ENCODE measurements around the gene UBE2D1.
"Not testable (repeated sequence)": the region's sequence is repeated elsewhere in the genome, so short reads cannot be mapped to it uniquely, and the experiment has no call there.

The UBE2D1 gene

DNA sequence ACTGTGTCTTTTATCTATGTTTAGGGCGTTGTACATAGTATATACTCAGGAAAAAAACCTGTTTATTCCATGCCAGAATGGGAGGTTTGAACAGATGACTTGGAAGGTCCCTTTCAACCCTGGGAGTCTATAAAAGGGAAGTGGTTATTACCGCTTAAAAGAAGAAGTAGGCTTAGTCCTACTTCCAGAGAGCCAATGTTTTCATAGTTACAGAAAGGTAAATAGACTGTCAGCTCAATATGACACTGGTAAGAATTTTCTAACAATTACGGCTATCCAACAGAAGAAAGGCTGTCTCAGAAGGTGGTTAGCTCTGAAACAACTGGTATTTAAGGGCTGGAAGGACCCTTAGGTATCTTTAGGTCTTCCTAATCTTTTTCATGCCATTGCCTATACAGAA is 49.3 kb downstream of the UBE2D1 start:
- no peak for DNase-seq (ENCODE audit: low read depth)

DNA sequence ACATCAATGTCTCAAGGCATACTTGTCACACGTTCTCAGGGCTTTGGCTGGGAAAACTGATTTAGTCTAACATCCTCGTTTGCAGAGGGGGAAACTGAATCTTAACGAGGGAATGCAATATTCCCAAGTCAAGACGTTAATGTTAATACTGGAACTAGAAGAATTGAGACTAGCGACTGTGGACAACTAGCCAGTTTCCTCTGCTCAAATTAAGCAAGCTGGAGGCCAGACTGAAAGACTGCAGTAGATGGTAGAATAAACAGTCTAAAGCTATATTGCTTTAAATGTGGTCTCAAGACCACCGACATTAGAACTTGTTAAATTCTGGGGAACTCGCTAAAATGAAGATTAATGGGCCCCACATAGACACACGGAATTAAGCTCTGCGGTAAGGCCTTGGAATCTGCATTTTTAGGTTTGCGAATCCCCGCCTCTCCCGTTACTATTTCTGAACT is 49.8 kb downstream of the UBE2D1 start:
- DNase-seq (ENCODE audit: low read depth), result no peak

DNA sequence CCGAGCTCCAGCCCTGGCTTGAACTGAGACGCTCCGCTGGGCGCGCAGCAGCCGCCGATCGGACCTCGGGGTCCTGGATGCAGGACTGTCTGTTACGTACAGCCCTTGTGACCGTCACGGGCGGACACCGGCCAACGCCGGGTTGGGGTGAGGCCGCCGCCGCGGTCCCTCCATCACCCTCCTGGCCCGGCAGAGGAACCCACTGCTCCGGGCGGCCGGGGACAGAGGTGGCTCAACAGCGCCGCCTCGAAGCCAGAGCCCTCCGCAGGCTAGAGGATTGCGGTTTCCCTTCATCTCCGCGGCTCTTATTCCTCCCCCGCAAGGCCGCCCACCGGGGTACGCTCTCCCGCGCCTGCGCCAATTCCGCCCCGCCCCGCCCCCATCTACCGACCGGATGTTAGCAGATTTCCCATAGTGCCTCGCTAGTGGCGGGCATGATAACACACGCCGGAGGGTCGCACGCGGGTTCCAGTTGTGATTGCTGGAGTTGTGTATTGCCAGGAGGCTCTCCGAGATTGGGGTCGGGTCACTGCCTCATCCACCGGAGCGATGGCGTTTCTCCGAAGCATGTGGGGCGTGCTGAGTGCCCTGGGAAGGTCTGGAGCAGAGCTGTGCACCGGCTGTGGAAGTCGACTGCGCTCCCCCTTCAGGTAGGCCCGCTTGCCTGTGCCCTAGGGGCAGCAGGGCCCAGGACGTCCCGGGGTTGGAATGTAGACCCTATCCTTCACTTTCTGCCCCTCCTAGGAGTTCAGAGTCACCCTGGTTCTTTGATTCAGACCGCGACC is 50.4 kb downstream of the UBE2D1 start, which contains the start of gene TFAM:
TSS of gene TFAM (plus strand) at position 412 of the 785 bp plus-strand sequence. CDS start at position 550, 138 bp downstream.
- peak; percentile 98 for DNase-seq (ENCODE audit: low read depth)

DNA sequence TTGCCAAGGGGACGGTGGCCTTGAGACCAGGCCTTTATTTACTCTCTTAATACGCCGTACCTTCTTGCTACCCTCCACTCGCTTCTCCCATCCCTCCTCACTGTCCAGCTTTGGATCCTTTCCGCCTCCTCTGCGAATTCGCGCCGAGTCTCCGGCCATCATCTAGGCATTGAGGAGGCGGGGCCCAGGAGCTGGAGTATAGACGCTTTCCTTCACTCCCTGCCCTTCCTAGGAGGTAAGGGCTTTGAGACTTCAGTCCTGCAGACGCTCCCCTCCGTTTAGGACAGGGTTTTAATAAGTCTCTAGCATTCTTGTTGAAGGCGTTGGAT is 50.9 kb downstream of the UBE2D1 start:
- DNase-seq (ENCODE audit: low read depth), result no peak

DNA sequence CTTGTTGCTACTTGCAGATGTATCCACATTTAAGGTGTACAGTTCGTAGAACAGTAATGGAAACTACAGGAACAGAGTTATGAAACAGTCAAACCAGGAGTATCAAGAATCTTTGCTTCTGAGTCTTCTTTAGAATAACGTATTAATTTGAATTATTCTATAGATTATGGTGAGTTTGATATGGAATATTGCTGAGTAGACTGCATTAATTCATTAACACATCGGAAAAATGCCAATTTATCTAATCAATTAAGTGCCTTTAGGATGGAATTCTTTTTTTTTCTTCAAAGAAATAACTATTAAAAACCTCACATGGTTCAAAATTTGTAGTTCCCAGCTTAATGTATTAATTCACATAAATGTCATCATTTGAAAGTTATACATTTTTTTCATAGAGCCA is 54.2 kb downstream of the UBE2D1 start:
- DNase-seq (ENCODE audit: low read depth), result no peak

DNA sequence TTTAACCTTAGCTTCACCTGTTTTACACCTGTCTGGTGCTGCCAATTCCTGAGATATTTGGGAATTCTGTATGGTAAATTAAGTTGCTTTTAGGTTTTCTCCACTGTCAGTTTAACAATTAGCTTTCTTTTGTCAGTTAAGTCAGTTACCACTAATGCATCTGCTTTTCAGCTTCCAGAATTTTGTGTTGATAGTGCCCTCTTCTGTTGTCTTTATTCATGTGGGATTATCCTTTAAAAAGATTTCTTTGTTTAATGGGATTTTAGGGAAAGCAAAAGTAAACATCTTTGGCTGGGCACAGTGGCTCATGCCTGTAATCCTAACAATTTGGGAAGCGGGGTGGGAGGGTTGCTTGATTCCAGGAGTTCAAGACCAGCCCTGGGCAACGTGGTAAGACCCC is 58.5 kb downstream of the UBE2D1 start:
- no peak for DNase-seq (ENCODE audit: low read depth)

DNA sequence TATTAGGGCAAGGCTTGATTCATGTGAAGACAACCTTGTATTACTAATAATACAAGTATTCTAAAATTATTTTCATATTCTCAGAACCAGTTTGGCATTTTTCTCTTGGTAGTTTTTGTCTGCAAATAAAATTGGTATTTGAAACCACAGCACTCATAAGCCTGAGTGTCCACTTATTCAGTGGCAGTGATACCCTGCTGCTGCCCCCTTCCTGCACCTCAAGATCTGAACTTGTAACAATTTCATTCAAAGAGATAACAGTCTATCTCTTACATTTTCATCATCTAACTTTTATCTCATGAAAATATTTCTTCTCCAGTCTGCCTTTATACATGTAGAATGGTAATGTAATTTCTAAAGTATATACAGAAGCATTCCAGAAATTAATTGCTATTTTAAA is 59.7 kb downstream of the UBE2D1 start:
- no peak for DNase-seq (ENCODE audit: low read depth)

DNA sequence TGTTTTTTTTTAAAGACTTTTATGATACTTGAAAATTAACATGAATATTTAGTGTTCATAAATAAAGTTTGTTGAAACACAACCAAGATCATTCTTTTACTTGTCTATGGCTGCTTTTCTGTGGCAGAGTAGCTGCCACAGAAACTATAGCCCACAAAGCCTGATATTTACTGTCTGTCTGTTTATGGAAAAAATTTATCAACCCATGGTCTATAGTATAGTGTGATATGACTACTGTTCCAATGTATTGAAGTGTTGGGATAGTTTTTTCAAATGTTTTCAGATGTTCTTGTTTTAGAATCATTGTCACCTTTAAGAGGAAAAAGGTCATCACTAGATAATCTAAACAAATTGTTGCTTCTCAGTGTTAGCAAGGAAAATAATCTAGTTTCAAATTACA is 61.3 kb downstream of the UBE2D1 start:
- DNase-seq (ENCODE audit: low read depth), result no peak

DNA sequence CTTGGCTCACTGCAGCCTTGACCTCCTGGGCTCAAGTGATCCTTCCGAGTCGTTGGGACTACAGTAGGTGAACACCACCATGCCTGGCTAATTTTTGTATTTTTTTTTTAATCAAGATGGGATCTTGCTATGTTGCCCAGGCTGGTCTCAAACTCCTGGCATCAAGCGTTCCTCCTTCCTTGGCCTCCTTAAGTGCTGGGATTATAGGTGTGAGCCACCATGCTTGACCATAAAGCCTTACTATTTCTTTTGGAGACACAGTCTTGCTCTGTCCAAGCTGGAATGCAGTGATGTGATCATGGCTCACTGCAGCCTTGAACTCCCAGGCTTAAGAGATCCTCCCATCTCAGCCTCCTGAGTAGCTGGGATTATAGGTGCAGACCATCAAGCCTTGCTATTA is 63.0 kb downstream of the UBE2D1 start:
- no peak for DNase-seq (ENCODE audit: low read depth)

DNA sequence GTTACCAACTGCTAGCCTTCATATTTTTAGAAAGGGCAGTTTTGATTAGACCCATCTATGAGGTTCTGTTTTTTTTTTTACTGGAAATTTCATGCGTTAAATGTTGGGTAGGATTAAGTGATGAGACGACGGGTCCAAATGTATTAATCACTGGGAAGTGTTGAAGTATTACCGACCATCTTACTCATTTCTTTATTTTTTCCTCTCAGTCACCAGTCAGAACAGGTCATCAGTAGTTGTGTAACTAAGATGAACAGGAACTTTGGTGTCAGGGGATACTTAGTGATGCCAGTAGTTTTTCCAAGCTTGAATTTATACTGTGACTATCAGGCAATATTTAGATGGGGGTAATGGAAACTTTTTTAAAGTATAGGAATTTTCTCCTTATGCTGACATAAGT is 64.6 kb downstream of the UBE2D1 start:
- DNase-seq (ENCODE audit: low read depth), result no peak

DNA sequence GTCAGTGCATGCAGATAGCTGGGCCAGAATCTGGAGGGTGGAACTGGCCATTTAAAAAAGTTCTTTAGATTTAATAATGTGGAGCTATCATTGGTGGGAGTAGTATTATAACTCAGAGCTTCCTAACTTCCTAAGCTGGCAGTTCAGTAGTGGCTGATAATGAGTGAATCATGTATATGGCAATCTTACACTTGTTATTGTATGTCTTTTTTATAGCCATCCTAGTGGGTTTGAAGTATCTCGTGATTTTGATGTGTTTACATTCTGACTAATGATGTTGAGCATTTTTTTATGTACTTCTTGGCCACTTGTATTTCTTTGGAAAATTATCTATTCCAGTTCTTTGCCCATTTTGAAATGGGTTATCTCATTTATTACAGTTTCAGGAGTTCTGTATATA is 65.8 kb downstream of the UBE2D1 start:
- no peak for DNase-seq (ENCODE audit: low read depth)

DNA sequence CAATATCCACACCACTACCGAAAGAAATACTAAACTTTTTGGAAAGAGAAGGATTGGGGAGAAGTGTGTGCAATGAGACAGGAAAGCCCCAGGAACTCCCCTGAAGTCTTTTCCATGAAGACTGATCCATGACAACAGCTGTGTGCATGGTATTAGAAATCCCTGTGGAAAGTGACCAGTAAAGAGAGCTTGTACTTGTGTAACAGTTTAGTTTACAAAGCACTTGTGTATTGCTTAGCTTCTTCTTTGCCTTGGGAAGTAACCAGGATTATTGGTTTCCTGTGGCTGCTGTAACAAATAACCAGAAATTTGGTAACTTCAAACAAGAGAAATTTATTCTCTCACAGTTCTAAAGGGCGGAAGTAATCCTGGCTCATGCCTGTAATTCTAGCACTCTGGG is 69.2 kb downstream of the UBE2D1 start:
- DNase-seq (ENCODE audit: low read depth), result no peak

DNA sequence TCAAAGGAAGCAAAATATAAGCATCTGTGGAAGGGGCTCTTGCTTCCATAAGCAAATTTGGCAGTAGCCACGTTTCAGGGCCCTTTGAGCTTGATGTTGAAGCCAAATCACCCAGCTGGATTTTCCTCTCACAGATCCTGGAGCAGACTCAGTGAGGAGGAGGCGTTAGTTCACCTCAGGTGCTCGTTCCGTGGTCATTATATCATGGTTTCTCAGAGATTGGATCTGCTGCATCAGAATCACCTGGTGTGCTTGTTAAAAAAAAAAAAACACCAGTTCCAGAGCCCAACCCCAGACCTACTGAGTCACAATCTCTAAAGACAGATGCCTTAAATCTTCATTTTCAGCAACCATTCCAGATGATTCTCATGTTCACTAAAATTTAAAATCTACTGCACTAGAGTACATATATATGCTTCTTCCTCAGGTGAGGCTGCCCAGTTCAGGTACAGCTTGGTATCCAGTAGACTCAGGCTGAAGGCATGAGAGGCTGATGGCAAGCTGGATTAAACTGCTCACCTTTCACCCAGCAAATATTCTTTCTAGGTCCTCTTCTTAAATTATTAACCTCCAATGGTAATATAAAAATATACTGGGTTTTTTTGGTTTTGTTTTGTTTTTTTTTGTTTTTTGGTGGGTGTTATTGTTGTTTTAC is 75.3 kb downstream of the UBE2D1 start:
- DNase-seq (ENCODE audit: low read depth), result no peak

DNA sequence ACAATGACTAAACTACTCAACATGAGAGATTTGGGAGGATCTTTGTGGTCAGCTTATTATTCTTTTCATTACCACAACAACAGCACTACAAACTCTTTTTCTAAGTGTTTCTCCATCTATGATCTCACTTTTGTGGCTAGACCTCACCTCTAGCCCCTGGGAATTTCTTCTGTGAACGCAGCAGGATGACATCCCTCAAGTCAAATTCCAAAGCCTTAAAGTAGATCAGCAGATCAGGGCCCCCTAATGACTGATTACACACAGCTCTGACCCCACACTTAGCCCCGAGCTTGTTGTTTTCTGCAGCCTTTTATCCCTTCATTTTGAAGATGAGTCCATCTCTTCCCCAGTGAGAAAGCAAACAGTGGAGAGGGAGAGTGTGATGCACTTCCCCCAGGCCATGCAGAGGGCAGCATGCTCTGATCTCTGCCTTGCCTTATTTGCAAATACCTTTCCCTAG is 77.7 kb downstream of the UBE2D1 start:
- no peak for DNase-seq (ENCODE audit: low read depth)

DNA sequence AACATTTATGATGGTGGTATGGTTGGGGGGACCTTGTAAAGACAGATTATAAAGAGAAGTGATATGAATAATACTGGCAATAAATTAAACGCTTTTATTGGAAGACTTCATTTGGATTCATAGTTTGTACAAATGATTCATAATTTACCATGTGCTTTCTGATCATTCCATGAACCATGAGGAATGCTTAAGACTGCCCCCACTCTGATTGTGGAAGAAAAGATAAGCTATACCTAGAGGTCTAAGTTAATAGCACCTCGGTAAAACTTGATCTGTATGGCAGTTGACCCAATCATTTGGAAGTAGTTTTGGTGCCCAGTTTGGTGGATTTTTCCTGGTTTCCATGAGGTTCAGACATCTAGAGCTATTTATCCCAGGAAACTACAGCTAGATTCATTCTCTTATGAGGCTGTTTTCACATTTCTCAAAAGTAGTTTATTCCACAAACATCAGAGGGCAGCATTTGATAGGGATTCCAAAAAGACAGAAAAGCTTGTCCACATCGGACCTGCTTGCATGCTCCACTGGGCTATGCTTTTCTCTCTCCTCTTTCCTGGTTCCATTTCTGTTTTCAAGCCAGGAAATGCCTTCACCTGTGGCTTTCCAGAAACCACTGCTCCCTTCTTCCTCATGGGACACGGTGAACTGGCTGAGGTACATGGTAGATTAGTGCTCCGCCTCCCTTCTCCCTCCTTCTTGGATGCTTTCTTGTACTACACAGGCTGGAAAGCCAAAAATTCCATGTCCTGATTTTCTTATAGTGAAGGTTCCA is 79.7 kb downstream of the UBE2D1 start:
- no peak for DNase-seq (ENCODE audit: low read depth)

DNA sequence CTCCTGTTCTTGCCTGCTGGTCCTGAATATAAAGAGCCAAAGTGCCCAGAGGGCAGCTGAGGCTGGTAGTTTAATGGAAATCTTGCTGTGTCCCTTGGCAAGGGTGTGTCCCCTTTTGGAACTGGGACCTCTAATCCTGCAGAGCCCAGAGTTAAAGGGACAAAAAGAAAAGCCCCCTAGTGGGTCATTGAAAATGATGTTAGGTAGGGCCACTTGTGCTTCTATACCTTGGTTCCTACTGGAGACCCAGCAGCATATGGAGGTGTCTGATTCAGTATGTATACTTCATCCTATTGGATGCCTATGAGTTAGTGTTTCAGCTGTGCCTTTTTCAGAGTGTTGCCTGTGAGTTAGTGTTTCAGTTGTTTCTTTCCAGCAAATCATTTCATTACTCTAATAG is 81.0 kb downstream of the UBE2D1 start:
- no peak for DNase-seq (ENCODE audit: low read depth)

DNA sequence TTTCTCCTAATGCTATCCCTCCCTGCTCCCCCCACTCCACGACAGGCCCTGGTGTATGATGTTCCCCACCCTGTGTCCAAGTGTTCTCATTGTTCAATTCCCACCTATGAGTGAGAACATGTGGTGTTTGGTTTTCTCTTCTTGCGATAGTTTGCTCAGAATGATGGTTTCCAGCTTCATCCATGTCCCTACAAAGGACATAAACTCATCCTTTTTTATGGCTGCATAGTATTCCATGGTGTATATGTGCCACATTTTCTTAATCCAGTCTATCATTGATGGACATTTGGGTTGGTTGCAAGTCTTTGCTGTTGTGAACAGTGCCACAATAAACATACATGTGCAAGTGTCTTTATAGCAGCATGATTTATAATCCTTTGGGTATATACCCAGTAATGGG is 83.1 kb downstream of the UBE2D1 start:
- not testable (repeated sequence) for DNase-seq (ENCODE audit: low read depth)
